ENCODE results near the gene SYNGR4.

DNA sequence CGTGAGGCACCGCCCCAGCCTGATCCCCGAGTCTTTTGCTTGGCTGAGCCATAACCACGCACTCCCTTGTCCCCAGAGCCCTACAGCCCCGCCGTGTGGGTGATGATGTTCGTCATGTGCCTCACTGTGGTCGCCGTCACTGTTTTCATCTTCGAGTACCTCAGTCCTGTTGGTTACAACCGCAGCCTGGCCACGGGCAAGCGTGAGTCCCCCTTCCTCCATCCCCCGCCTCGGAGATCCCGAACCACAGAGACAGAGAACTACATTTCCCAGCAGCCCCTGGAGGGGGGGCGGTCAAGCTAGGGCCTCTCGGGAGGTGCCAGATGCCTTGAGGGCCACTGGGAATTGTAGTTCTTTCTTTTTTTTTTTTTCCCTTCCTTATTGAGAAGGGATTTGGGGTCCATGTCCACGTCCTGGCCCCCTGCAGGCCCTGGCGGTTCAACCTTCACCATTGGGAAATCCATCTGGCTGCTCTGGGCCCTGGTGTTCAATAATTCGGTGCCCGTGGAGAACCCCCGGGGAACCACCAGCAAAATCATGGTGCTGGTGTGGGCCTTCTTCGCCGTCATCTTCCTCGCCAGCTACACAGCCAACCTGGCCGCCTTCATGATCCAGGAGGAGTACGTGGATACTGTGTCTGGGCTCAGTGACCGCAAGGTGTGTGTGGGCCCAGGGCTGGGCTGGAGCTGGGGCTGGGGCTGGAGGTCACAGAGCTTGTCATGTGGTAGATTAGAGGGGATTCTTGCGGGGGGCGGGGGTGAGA, 55.2 kb downstream of the SYNGR4 start:
- TF ChIP-seq, protein P1, sequence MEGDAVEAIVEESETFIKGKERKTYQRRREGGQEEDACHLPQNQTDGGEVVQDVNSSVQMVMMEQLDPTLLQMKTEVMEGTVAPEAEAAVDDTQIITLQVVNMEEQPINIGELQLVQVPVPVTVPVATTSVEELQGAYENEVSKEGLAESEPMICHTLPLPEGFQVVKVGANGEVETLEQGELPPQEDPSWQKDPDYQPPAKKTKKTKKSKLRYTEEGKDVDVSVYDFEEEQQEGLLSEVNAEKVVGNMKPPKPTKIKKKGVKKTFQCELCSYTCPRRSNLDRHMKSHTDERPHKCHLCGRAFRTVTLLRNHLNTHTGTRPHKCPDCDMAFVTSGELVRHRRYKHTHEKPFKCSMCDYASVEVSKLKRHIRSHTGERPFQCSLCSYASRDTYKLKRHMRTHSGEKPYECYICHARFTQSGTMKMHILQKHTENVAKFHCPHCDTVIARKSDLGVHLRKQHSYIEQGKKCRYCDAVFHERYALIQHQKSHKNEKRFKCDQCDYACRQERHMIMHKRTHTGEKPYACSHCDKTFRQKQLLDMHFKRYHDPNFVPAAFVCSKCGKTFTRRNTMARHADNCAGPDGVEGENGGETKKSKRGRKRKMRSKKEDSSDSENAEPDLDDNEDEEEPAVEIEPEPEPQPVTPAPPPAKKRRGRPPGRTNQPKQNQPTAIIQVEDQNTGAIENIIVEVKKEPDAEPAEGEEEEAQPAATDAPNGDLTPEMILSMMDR (IDR thresholded peaks at IDR 0.05), result no peak
- TF ChIP-seq POLR2A (IDR thresholded peaks at IDR 0.05), result no peak

All from uterus (tissue), 2 donors.